Subcutaneous adipose tissue (tissue), 4 donors: ENCODE results near the gene FOCAD. TPM values are rescaled to one million over a fixed set of nuclear protein-coding genes. Genes with fewer than 3 reads are reported as not detected.

Experiments
- CTCF ChIP-seq: fragments of 450-650 bp; IDR thresholded peaks from one replicate; pipeline ENCODE4 v1.5.1; 2016; ENCODE audit warnings: low read depth, mild to moderate bottlenecking, control low read depth, antibody characterized with exemption, moderate library complexity
- total RNA-seq, 4 donors: library from RNA; depleted of rRNA; stranded (reverse); fragments of >200 nt; gene quantifications; one replicate each; pipeline ENCODE4 v1.1.0, GENCODE V29; 2016

Gene FOCAD
- total RNA-seq, 4 donors from 2014 or later = 24.6 to 31.7 (median 27.5) TPM

- TF ChIP-seq CTCF = no peak
Observed at GRCh38 chr9:20978249-20978648, 294.2 kb downstream of the FOCAD start.

- TF ChIP-seq CTCF = no peak
Observed at GRCh38 chr9:20980832-20981455, 296.9 kb downstream of the FOCAD start.

GRCh38 chr9:20981486-20981885, 297.4 kb downstream of the FOCAD start:
- TF ChIP-seq CTCF = no peak

- no peak for TF ChIP-seq CTCF
Observed at GRCh38 chr9:20984506-20984905, 300.4 kb downstream of the FOCAD start.

- no peak for TF ChIP-seq CTCF
Observed at GRCh38 chr9:20985851-20986600, 302.0 kb downstream of the FOCAD start.

GRCh38 chr9:20987521-20987920, 303.5 kb downstream of the FOCAD start:
- no peak for TF ChIP-seq CTCF

GRCh38 chr9:20988061-20988460, 304.0 kb downstream of the FOCAD start:
- TF ChIP-seq CTCF = no peak
